BLaER1 treated with 17β-estradiol and CSF1 and Interleukin-3, amounts not matched to agents 10 nM and 100 nM (cell line): ENCODE results near the gene ITCH.

ENCODE experiments used
- H3K27ac ChIP-seq, 11 experiments: shearing (Covaris generic); formaldehyde crosslinking; 2 replicates each; pipeline ENCODE4 v1.8.1; 2022
- H3K27me3 ChIP-seq, 11 experiments: shearing (Covaris generic); formaldehyde crosslinking; 2 replicates each; pipeline ENCODE4 v1.8.1; 2022
- H3K36me3 ChIP-seq, 11 experiments: shearing (Covaris generic); formaldehyde crosslinking; 2 replicates each; pipeline ENCODE4 v1.8.1; 2022
- H3K4me1 ChIP-seq, 10 experiments: shearing (Covaris generic); formaldehyde crosslinking; 2 replicates each; pipeline ENCODE4 v1.8.1; 2022
- H3K4me2 ChIP-seq, 11 experiments: shearing (Covaris generic); formaldehyde crosslinking; 2 replicates each; pipeline ENCODE4 v1.8.1; 2022
- H3K4me3 ChIP-seq, 10 experiments: shearing (Covaris generic); formaldehyde crosslinking; 2 replicates each; pipeline ENCODE4 v1.8.1; 2022
- H3K9ac ChIP-seq, 11 experiments: shearing (Covaris generic); formaldehyde crosslinking; 2 replicates each; pipeline ENCODE4 v1.8.1; 2022
- H3K9me3 ChIP-seq, 11 experiments: shearing (Covaris generic); formaldehyde crosslinking; replicated peaks in 1 of 11; 2 replicates each; pipeline ENCODE4 v1.8.1; 2022
- H4K20me1 ChIP-seq, 11 experiments: shearing (Covaris generic); formaldehyde crosslinking; 2 replicates each; pipeline ENCODE4 v1.8.1; 2022
- Cebpa-rat ChIP-seq, 11 experiments: shearing (Covaris generic); IDR thresholded peaks; 2 replicates each; pipeline ENCODE4 v1.8.1; 2022

ITCH gene

GRCh38 chr20:34525709-34526416 is 162.8 kb downstream of the ITCH start:
- Histone ChIP-seq H3K4me1 (peaks cover 9 to 41% (median 12%) of the 10 kb centered on the region in 10 experiments; a peak in 19 of 20 replicates), H3K36me3 (peaks cover 62 to 95% (median 74%) of the 10 kb centered on the region in 11 experiments), H3K4me3 (no peak overlapping the region), H3K27me3 (no peaks in the 10 kb centered on the region), H3K4me2 (peak overlapping the region in 4 of 11 experiments; percentile 12 to 38 (median 32); a peak in 6 of 22 replicates), H3K27ac (peak overlapping the region in 4 of 11 experiments; percentile 26 to 48 (median 38); a peak in 5 of 22 replicates), H4K20me1 (peaks cover 49 to 97% (median 71%) of the 10 kb centered on the region in 11 experiments), H3K9me3 (no peaks in the 10 kb centered on the region), H3K9ac (peak overlapping the region in 4 of 11 experiments; percentile 13 to 42 (median 28); a peak in 5 of 22 replicates)
- TF ChIP-seq Cebpa-rat (IDR thresholded peaks at IDR 0.05), result no peak

- Histone ChIP-seq H3K4me2 (peak overlapping the region in 1 of 11 experiments; percentile 36; a peak in 1 of 22 replicates), H3K27me3 (no peaks in the 10 kb centered on the region), H3K9ac (peak overlapping the region in 2 of 11 experiments; percentile 28 to 42; a peak in 1 of 22 replicates), H3K4me3 (no peak overlapping the region), H3K36me3 (peaks cover 66 to 95% (median 78%) of the 10 kb centered on the region in 11 experiments), H4K20me1 (peaks cover 45 to 97% (median 70%) of the 10 kb centered on the region in 11 experiments), H3K27ac (peak overlapping the region in 3 of 11 experiments; percentile 28 to 48 (median 47); a peak in 3 of 22 replicates), H3K9me3 (no peaks in the 10 kb centered on the region), H3K4me1 (peaks cover 9 to 40% (median 12%) of the 10 kb centered on the region in 10 experiments; a peak in 19 of 20 replicates)
- TF ChIP-seq Cebpa-rat (IDR thresholded peaks at IDR 0.05), result no peak
Observed at GRCh38 chr20:34526466-34526865, 163.4 kb downstream of the ITCH start.

- no peak overlapping the region for H3K4me2 ChIP-seq
- H3K27ac ChIP-seq, result no peak overlapping the region
- no peak overlapping the region for H3K9ac ChIP-seq
- H4K20me1 ChIP-seq, result peaks cover 40 to 97% (median 69%) of the 10 kb centered on the region in 11 experiments
- no peak overlapping the region for H3K4me3 ChIP-seq
- peaks cover 9 to 34% (median 11%) of the 10 kb centered on the region in 10 experiments; a peak in 19 of 20 replicates for H3K4me1 ChIP-seq
- no peaks in the 10 kb centered on the region for H3K27me3 ChIP-seq
- peaks cover 66 to 95% (median 83%) of the 10 kb centered on the region in 11 experiments for H3K36me3 ChIP-seq
- no peaks in the 10 kb centered on the region for H3K9me3 ChIP-seq
- TF ChIP-seq Cebpa-rat (IDR thresholded peaks at IDR 0.05), result no peak
Observed at GRCh38 chr20:34527016-34527415, 163.9 kb downstream of the ITCH start.

- no peak for TF ChIP-seq Cebpa-rat (IDR thresholded peaks at IDR 0.05)
- Histone ChIP-seq H3K9ac (no peak overlapping the region), H4K20me1 (peaks cover 21 to 97% (median 64%) of the 10 kb centered on the region in 11 experiments), H3K27me3 (no peaks in the 10 kb centered on the region), H3K4me3 (no peak overlapping the region), H3K27ac (no peak overlapping the region), H3K4me2 (no peak overlapping the region), H3K9me3 (no peaks in the 10 kb centered on the region), H3K4me1 (peaks cover 0 to 20% (median 6%) of the 10 kb centered on the region in 10 experiments; a peak in 11 of 20 replicates), H3K36me3 (peaks cover 84 to 98% (median 95%) of the 10 kb centered on the region in 11 experiments)
Observed at GRCh38 chr20:34528921-34529297, 165.8 kb downstream of the ITCH start.

- Histone ChIP-seq H3K4me1 (peaks cover 0 to 16% (median 6%) of the 10 kb centered on the region in 10 experiments; a peak in 11 of 20 replicates), H4K20me1 (peaks cover 12 to 97% (median 64%) of the 10 kb centered on the region in 11 experiments; a peak in 21 of 22 replicates), H3K4me3 (no peak overlapping the region), H3K9ac (no peak overlapping the region), H3K4me2 (no peak overlapping the region), H3K27ac (no peak overlapping the region), H3K27me3 (no peaks in the 10 kb centered on the region), H3K36me3 (peaks cover 88 to 100% (median 97%) of the 10 kb centered on the region in 11 experiments), H3K9me3 (no peaks in the 10 kb centered on the region)
- no peak for TF ChIP-seq Cebpa-rat (IDR thresholded peaks at IDR 0.05)
Observed at GRCh38 chr20:34529742-34530141, 166.7 kb downstream of the ITCH start.

- peaks cover 0 to 10% (median 6%) of the 10 kb centered on the region in 10 experiments; a peak in 11 of 20 replicates for H3K4me1 ChIP-seq
- H3K36me3 ChIP-seq, result peaks cover 91 to 100% (median 97%) of the 10 kb centered on the region in 11 experiments
- H3K9me3 ChIP-seq, result no peaks in the 10 kb centered on the region
- H3K4me2 ChIP-seq, result no peak overlapping the region
- no peak overlapping the region for H3K4me3 ChIP-seq
- H3K27ac ChIP-seq, result no peak overlapping the region
- TF ChIP-seq Cebpa-rat (IDR thresholded peaks at IDR 0.05), result no peak
- H4K20me1 ChIP-seq, result peaks cover 6 to 97% (median 62%) of the 10 kb centered on the region in 11 experiments; a peak in 20 of 22 replicates
- no peaks in the 10 kb centered on the region for H3K27me3 ChIP-seq
- no peak overlapping the region for H3K9ac ChIP-seq
Observed at GRCh38 chr20:34530342-34530741, 167.3 kb downstream of the ITCH start.

- no peak overlapping the region for H3K4me2 ChIP-seq
- H3K4me1 ChIP-seq, result peaks cover 0 to 8% (median 0%) of the 10 kb centered on the region in 10 experiments; a peak in 1 of 20 replicates
- TF ChIP-seq Cebpa-rat (IDR thresholded peaks at IDR 0.05), result no peak
- no peak overlapping the region for H3K9ac ChIP-seq
- H3K36me3 ChIP-seq, result peaks cover 95 to 100% (median 97%) of the 10 kb centered on the region in 11 experiments
- H3K27me3 ChIP-seq, result no peaks in the 10 kb centered on the region
- no peak overlapping the region for H3K4me3 ChIP-seq
- no peak overlapping the region for H3K27ac ChIP-seq
- H3K9me3 ChIP-seq, result no peaks in the 10 kb centered on the region
- peaks cover 0 to 94% (median 58%) of the 10 kb centered on the region in 11 experiments; a peak in 19 of 22 replicates for H4K20me1 ChIP-seq
Observed at GRCh38 chr20:34531608-34532265, 168.7 kb downstream of the ITCH start.

GRCh38 chr20:34532320-34532719 is 169.2 kb downstream of the ITCH start:
- H4K20me1 ChIP-seq, result peaks cover 0 to 94% (median 58%) of the 10 kb centered on the region in 11 experiments; a peak in 19 of 22 replicates
- H3K4me1 ChIP-seq, result peaks cover 0 to 8% (median 0%) of the 10 kb centered on the region in 10 experiments; a peak in 1 of 20 replicates
- H3K36me3 ChIP-seq, result peaks cover 95 to 100% (median 97%) of the 10 kb centered on the region in 11 experiments
- no peak for TF ChIP-seq Cebpa-rat (IDR thresholded peaks at IDR 0.05)
- H3K9me3 ChIP-seq, result no peaks in the 10 kb centered on the region
- no peak overlapping the region for H3K4me2 ChIP-seq
- H3K9ac ChIP-seq, result no peak overlapping the region
- no peak overlapping the region for H3K4me3 ChIP-seq
- no peak overlapping the region for H3K27ac ChIP-seq
- no peaks in the 10 kb centered on the region for H3K27me3 ChIP-seq

- Histone ChIP-seq H4K20me1 (peaks cover 3 to 94% (median 58%) of the 10 kb centered on the region in 11 experiments; a peak in 19 of 22 replicates), H3K36me3 (peaks cover 95 to 100% (median 97%) of the 10 kb centered on the region in 11 experiments), H3K9ac (no peak overlapping the region), H3K27ac (no peak overlapping the region), H3K4me3 (no peak overlapping the region), H3K9me3 (no peaks in the 10 kb centered on the region), H3K27me3 (no peaks in the 10 kb centered on the region), H3K4me2 (no peak overlapping the region), H3K4me1 (peaks cover 0 to 8% (median 0%) of the 10 kb centered on the region in 10 experiments; a peak in 1 of 20 replicates)
- TF ChIP-seq Cebpa-rat (IDR thresholded peaks at IDR 0.05), result no peak
Observed at GRCh38 chr20:34532756-34533155, 169.7 kb downstream of the ITCH start.
